GM12874 (cell line): Measurements from ENCODE around the gene IFT172.

Experiments used
- CTCF ChIP-seq: IDR thresholded peaks from 2 replicates; pipeline ENCODE4 v1.5.1; 2011; ENCODE audit warnings: low read depth, mild to moderate bottlenecking, control low read depth, low read length, moderate library complexity; ENCODE audit not compliant: insufficient read depth

The IFT172 gene

GRCh38 chr2:27446057-27446456 lies 43.5 kb downstream of the IFT172 start:
- no peak for TF ChIP-seq CTCF

GRCh38 chr2:27445615-27446014 lies 43.9 kb downstream of the IFT172 start:
- no peak for TF ChIP-seq CTCF

- TF ChIP-seq CTCF = no peak
Measured at GRCh38 chr2:27445155-27445554, 44.4 kb downstream of the IFT172 start.

- TF ChIP-seq CTCF = no peak
Measured at GRCh38 chr2:27442920-27443282, 46.6 kb downstream of the IFT172 start.

- no peak for TF ChIP-seq CTCF
Measured at GRCh38 chr2:27441958-27442919, 47.3 kb downstream of the IFT172 start, which contains the start of gene KRTCAP3. Gene KRTCAP3 (plus strand): TSS chr2:27442381. CDS start chr2:27442413, 32 bp downstream.

GRCh38 chr2:27441226-27441926 lies 48.2 kb downstream of the IFT172 start:
- TF ChIP-seq CTCF = no peak

GRCh38 chr2:27435628-27436027 lies 53.9 kb downstream of the IFT172 start:
- TF ChIP-seq CTCF = no peak
